ENCODE results near the gene SAP25.

DNA sequence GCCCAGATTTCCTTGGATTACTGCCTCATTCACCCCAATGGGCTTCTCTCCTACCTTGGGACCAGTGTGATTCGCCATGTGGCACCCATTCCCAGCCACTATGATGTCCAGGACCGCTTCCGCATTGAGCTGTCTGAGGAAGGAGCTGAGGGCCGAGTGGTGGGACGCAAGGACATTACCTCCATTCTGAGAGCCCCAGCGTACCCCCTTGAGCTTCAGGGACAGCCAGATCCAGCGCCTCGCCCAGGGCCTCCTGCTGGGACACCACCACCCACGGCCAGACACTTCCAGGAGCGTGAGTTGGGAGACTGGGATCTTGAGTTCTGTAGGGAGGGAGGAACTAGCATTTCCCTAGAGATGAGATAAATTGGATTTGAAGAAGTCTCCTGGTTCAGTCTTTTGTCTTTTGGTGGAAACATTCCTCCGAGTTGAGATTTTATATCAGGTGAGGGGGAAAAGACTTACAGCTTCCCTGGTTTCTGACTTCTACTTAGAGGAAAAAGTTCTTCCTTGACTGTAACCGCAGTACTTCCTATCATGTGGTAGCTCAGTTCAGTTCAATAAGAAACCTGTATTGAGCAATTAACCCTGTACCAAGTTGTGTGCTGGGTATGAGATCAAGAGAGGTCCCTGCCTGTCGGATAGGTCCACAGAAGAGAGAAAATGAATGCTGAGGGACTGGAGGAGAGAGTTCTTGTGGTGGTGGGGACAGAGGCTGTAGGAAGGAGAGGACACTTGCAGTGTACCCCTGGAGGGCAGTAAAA, 39.9 kb upstream of the SAP25 start:
- TF ChIP-seq, protein P1, sequence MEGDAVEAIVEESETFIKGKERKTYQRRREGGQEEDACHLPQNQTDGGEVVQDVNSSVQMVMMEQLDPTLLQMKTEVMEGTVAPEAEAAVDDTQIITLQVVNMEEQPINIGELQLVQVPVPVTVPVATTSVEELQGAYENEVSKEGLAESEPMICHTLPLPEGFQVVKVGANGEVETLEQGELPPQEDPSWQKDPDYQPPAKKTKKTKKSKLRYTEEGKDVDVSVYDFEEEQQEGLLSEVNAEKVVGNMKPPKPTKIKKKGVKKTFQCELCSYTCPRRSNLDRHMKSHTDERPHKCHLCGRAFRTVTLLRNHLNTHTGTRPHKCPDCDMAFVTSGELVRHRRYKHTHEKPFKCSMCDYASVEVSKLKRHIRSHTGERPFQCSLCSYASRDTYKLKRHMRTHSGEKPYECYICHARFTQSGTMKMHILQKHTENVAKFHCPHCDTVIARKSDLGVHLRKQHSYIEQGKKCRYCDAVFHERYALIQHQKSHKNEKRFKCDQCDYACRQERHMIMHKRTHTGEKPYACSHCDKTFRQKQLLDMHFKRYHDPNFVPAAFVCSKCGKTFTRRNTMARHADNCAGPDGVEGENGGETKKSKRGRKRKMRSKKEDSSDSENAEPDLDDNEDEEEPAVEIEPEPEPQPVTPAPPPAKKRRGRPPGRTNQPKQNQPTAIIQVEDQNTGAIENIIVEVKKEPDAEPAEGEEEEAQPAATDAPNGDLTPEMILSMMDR (IDR thresholded peaks at IDR 0.05; ENCODE audit: poor library complexity) = no peak
- TF ChIP-seq EZH2 (IDR thresholded peaks at IDR 0.05; ENCODE audit: borderline replicate concordance) = no peak
- TF ChIP-seq EZH2phosphoT487 (IDR thresholded peaks at IDR 0.05; ENCODE audit: low read depth, severe bottlenecking, unreplicated experiment) = no peak
